ENCODE data around the gene ZFAND6.

DNA sequence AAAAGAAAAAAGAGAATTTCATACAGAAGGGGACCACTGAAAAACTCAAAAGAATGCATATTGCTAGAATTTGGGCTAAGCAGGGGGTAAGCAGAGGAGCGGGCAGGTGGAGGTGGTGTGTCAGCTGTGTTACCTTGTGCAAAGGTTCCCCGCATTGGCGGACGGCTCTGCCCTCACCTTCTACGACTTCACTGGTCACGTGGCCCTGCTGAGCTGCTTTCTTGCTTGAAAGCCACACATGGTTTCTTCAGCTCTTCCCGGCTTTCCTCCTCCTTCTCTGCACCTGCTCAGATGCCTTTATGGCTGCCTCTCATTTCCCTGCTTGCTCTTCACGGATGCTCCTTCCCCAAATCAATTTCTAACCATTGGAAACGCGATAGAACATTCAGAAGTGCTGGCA, 123.8 kb downstream of the ZFAND6 start:
- TF ChIP-seq TAF1 (IDR thresholded peaks at IDR 0.05; ENCODE audit: borderline replicate concordance, low read depth, low read length), result no peak
- TF ChIP-seq POLR2A (IDR thresholded peaks at IDR 0.05; ENCODE audit: low read depth, low read length), result no peak

All from GM12892 (cell line).